Right lobe of liver (tissue), 6 donors: ENCODE results near the gene EPHB3. TPM values are rescaled to one million over a fixed set of nuclear protein-coding genes. Genes with fewer than 3 reads are reported as not detected.
A peak's percentile ranks its signal among the peaks of the same experiment; 100 is the strongest.

Experiments
- ATAC-seq, 4 donors: fragments of 200-7000 bp; cut with Tn5 transposase; one replicate each; pipeline ENCODE4 v1.9.1; 2020; ENCODE audit warnings: mild to moderate bottlenecking in 4 of 4, moderate library complexity in 4 of 4
- DNase-seq, 3 donors: peaks; one replicate each; pipeline ENCODE4 v3.0.0-alpha.2; 2020
- H3K27ac ChIP-seq, 3 donors: fragments of 200-600 bp; one replicate each; pipeline ENCODE4 v1.8.0; 2022
- H3K27me3 ChIP-seq, 2 donors: fragments of 200-600 bp; one replicate each; pipeline ENCODE4 v1.8.0; 2022
- H3K36me3 ChIP-seq, 4 donors: fragments of 200-600 bp; sonication (generic) in 1 of 4; one replicate each; pipeline versions ENCODE4 v1.5.1 to v1.8.0; 2017 to 2022; ENCODE audit warnings: control low read depth in 1 of 4
- H3K4me1 ChIP-seq, 4 donors: fragments of 200-600 bp; sonication (generic) in 1 of 4; one replicate each; pipeline versions ENCODE4 v1.5.1 to v1.8.0; 2017 to 2022; ENCODE audit warnings: control low read depth in 1 of 4
- H3K4me3 ChIP-seq, 3 donors: fragments of 200-600 bp; one replicate each; pipeline ENCODE4 v1.8.0; 2022
- H3K9me3 ChIP-seq, 4 donors: fragments of 200-600 bp; sonication (generic) in 1 of 4; one replicate each; pipeline versions ENCODE4 v1.5.1 to v1.8.0; 2017 to 2022; ENCODE audit warnings: control low read depth in 1 of 4
- CTCF ChIP-seq, 4 donors: fragments of 200-600 bp in 3 of 4; fragments of 450-650 bp in 1 of 4; IDR thresholded peaks; one replicate each; pipeline versions ENCODE4 v1.5.1 to v1.8.0; 2016 to 2022; ENCODE audit warnings: antibody characterized with exemption in 4 of 4, mild to moderate bottlenecking in 2 of 4
- POLR2A ChIP-seq: fragments of 450-650 bp; IDR thresholded peaks from one replicate; pipeline ENCODE4 v1.6.1; 2017; ENCODE audit warnings: antibody characterized with exemption, mild to moderate bottlenecking
- WGBS: methylation state at CpG from one replicate; pipeline ENCODE4 v1.1.6; 2018; ENCODE audit warnings: low coverage, low lambda C conversion rate; ENCODE audit not compliant: insufficient coverage; ENCODE audit errors: missing lambda C conversion rate; 5-methylcytosine and 5-hydroxymethylcytosine counted together
- intact Hi-C, 2 donors: fragments of 100-400 bp; cut with DNase I; formaldehyde crosslinking; loops; one replicate each; pipeline versions ENCODE4 v1.11.2 to v1.14.1; 2022
- total RNA-seq, 6 experiments: library from RNA; depleted of rRNA in 2 of 6; stranded (reverse); fragments of >200 nt in 2 of 6; fragmentation: NEBNext Ultra II Directional in 3 of 6; extraction: Animal tissue kit (Norgen Biotek cat#: 25700) in 3 of 6; gene quantifications; one replicate each; pipeline versions ENCODE4 v1.1.0 to v1.2.4, GENCODE V29; 2016 to 2023
- donor health status: DM: no; HTN: yes; CAD: no.
- donor health status: DM: no; HTN: no; CAD: no.
- donor health status: DM: no; HTN: no; CAD: no.
- donor health status: DM: no; HTN: yes; CAD: no.
- donor health status: DM: no; HTN: yes; CAD: no.

Gene EPHB3
- total RNA-seq, 6 experiments from 2014 or later: 0.12 to 0.71 (median 0.37) TPM

GRCh38 chr3:184592371-184593219 is 31.0 kb downstream of the EPHB3 start:
- ATAC-seq: peak in 2 of 4 donors; percentile 13 to 27
- DNase-seq: no peak
- 67% methylated on average over 9 of the region's 17 CpGs for WGBS

GRCh38 chr3:184593220-184593927 is 31.8 kb downstream of the EPHB3 start:
- DNase-seq (no peak), ATAC-seq (peak in 3 of 4 donors; percentile 12 to 35 (median 20))
- Histone ChIP-seq H3K27me3 (no peaks in the 10 kb centered on the region), H3K4me3 (no peak overlapping the region), H3K36me3 (no peaks in the 10 kb centered on the region), H3K9me3 (no peaks in the 10 kb centered on the region), H3K27ac (no peak overlapping the region), H3K4me1 (no peaks in the 10 kb centered on the region)
- no peak for TF ChIP-seq CTCF (IDR thresholded peaks at IDR 0.05)
- no peak for TF ChIP-seq POLR2A
- WGBS: 83% methylated on average over 1 of the region's 7 CpGs
- intact Hi-C loops: no loop called here

More at GRCh38 chr3:184592371-184593219, 31.0 kb downstream of the EPHB3 start:
- Histone ChIP-seq H3K9me3 (no peaks in the 10 kb centered on the region), H3K4me3 (no peak overlapping the region), H3K27me3 (no peaks in the 10 kb centered on the region), H3K4me1 (no peaks in the 10 kb centered on the region), H3K36me3 (no peaks in the 10 kb centered on the region), H3K27ac (no peak overlapping the region)
- TF ChIP-seq POLR2A (no peak), CTCF (IDR thresholded peaks at IDR 0.05) (no peak)
- intact Hi-C loops: no loop called here

- Histone ChIP-seq H3K4me3 (no peak overlapping the region), H3K4me1 (no peaks in the 10 kb centered on the region), H3K9me3 (no peaks in the 10 kb centered on the region), H3K27me3 (no peaks in the 10 kb centered on the region), H3K27ac (no peak overlapping the region), H3K36me3 (no peaks in the 10 kb centered on the region)
- intact Hi-C loops: no loop called here
- 81% methylated on average over 4 of the region's 10 CpGs for WGBS
- no peak for TF ChIP-seq POLR2A
- DNase-seq: no peak
- ATAC-seq: peak in 1 of 4 donors; percentile 10
Measured at GRCh38 chr3:184593928-184594303, 32.3 kb downstream of the EPHB3 start.

- Histone ChIP-seq H3K4me1 (no peaks in the 10 kb centered on the region), H3K9me3 (no peaks in the 10 kb centered on the region), H3K36me3 (no peaks in the 10 kb centered on the region), H3K27ac (no peak overlapping the region), H3K4me3 (no peak overlapping the region), H3K27me3 (no peaks in the 10 kb centered on the region)
- DNase-seq: no peak
- no peak for ATAC-seq
- WGBS: 33% methylated on average over 5 of the region's 12 CpGs
- intact Hi-C loops: no loop called here
- TF ChIP-seq CTCF (IDR thresholded peaks at IDR 0.05): no peak
- no peak for TF ChIP-seq POLR2A
Measured at GRCh38 chr3:184594371-184595001, 32.9 kb downstream of the EPHB3 start.
